HG02852 (cell line): Measurements from ENCODE around the gene RPH3AL.
"Not testable (repeated sequence)": the region's sequence is repeated elsewhere in the genome, so short reads cannot be mapped to it uniquely, and the experiment has no call there.

ENCODE experiments used
- ATAC-seq: cut with Tn5 transposase; IDR thresholded peaks from one replicate; pipeline ENCODE4 v1.9.1; 2021; ENCODE audit warnings: mild to moderate bottlenecking, moderate library complexity; ENCODE audit not compliant: unreplicated experiment

Gene RPH3AL

DNA sequence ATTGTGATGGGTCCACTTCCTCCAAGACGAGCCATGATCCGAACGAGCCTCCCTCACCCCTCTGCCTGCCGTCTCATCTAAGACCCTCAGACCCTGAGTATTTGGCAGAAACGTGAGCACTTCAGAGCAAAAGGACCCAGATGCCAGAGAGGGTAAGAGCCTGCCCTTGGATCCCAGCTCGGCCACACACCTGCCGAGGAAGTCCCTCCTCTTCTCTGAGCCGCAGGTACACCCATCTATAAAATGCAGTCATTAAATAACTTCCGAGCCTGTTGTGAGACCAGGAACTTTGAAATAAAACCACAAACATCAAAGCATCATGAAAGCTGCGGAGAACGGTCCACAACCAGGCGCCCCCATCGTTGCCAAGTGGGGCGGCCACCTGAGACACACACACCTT lies 106.4 kb downstream of the RPH3AL start:
- no peak for ATAC-seq

DNA sequence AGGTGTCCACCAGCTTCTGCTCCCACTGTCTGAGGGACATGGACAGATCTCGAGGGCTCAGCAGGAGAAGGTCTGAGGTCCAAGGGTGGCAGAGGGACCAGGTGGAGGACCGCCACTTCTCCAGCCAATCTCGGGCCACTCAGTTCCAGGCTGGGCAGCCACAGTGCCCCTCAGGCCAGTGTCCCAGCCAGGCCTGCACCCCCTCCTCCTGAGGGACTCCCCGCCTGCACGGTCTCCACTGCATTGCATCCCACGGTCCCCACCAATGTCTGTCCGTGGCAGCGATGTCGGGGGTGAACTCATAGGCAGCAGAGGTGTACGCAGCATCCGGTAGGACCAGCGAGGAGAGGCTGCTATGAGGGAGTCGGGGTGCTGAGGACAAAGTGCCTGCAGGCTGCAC lies 107.0 kb downstream of the RPH3AL start:
- ATAC-seq = no peak

DNA sequence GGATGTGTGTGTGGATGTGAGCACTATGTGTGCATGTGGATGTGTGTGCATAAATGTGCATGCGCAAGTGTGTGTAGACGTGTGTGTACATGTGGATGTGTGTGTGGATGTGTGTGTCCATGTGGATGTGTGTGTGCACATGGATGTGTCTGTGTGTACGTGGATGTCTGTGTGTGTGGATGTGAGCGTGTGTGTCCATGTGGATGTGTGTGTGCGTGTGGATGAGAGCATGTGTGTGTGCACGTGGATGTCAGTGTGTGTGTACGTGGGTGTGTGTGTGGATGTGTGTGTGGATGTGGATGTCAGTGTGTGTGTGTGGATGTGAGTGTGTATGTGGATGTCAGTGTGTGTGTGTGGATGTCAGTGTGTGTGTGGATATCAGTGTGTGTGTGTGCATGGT lies 107.6 kb downstream of the RPH3AL start:
- no peak for ATAC-seq

DNA sequence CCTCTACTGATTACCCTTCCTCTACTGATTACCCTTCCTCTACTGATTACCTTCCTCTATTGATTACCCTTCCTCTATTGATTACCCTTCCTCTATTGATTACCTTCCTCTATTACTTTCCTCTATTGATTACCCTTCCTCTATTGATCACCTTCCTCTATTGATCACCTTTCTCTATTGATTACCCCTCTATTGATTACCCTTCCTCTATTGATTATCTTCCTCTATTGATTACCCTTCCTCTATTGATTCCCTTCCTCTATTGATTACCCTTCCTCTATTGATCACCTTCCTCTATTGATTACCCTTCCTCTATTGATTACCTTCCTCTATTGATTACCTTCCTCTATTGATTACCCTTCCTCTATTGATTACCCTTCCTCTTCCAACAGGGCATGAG lies 108.7 kb downstream of the RPH3AL start:
- not testable (repeated sequence) for ATAC-seq

DNA sequence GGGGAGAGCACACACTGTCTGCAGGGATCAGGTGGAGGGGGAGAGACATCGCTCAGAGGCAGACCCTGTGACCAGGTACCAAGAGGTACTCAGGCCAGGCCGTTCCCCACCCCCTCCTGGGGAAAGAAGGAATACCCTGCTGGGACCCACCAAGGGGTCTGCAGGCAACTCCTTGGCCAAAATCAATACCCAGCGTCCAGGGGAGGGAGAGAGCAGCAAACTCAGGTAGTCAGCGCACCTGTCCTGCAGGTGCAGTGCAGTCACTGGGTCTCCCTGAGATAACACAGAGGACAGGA lies 113.7 kb downstream of the RPH3AL start:
- no peak for ATAC-seq

DNA sequence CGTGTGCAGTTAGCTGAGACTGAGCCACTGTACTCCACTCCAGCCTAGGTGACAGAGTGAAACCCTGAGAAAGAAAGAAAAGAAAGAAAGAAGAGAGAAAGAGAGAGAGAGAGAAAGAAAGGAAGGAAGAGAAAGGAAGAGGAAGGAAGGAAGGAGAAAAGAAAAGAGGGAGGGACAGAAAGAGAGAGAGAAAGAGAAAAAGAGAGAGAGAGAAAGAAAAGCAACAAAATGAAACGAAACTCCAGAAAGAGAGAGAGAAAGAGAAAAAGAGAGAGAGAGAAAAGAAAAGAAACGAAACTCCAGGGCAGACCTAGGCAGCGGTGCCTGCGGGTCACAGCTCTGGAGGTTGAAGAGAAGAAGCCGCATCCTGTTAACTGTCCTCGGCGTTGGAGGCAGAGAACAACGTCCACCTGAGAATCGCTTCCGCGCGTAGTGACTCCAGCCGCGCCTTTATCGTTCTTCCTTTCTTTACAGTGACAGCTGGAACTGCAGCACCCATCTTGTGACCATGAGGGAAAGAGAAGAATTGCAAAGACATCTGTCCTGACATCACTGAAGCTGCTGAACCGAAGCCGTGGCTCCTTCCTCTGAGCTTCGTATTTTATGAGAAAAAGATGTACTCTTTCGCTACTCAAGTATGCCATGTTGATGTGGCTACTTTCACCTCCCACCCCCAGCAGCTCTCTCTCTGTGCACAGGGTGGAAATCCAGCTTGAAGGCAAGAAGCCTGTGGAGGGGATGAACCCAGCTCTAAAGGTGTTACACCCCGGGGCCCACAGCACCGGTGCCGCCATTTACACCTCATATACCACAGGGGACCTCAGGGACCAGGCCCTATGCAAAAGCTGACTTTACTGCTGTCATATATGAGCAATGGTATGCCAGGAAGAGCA lies 114.3 kb downstream of the RPH3AL start:
- ATAC-seq = no peak

DNA sequence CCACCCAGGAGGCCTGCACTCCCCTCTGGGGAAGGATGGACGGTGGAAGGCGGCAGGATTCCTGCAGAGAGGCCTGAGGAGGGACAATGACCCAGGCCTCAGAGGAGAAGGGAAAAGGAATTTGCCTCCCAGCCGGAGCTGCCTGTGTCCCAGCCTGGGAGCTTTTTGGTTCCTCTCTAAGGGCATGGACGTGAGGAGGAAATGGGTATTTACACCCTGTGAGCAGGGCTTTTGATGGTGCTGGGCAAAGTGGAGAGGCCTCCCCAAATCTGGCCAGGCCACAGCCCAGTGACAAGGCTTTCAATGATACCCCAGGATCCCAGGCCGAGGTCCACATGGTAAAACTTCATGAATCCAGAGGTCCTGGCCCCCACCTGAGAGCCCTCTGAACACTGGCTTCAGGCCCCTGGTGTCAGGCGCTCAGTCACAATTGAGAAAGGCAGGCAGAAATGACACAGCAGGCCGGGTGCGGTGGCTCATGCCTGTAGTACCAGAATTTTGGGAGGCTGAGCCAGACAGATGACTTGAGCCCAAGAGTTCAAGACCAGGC lies 115.1 kb downstream of the RPH3AL start:
- ATAC-seq = no peak

DNA sequence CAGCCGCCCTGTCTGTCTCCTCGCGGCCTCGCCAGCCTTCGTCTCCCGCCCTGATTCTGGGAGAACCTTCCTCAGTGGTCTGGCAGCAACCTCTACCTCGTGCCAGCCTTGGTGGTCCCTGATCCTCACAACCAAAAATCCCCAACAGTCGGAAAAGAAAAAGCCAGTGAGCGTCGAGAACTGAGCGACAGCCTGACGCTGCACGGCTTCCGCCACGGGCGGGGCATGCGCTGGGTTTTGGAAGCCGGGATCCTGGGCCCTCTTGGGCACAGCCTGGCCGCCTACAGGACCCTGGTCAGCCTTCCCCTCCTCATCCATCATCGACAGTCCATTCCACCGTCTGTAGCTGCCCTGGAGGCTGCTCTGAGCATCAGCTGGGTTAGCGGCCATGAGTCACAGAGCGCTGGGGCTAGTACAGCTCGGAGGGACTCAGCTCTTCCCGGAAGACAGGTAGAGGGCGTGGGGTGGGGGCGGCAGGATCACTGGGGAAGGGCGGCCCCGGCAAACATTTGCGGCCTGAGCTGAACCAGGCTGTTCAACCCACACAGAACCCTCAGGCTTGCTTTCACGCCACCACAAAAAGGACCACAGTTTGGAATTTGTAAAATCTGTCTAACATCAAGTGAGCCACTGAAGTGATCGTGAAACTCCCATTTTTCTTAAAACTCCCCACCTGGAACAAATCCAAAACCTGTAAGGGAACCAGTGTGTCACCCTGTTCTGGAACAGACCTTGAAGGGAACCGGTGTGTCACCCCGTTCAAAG lies 115.8 kb downstream of the RPH3AL start:
- no peak for ATAC-seq

DNA sequence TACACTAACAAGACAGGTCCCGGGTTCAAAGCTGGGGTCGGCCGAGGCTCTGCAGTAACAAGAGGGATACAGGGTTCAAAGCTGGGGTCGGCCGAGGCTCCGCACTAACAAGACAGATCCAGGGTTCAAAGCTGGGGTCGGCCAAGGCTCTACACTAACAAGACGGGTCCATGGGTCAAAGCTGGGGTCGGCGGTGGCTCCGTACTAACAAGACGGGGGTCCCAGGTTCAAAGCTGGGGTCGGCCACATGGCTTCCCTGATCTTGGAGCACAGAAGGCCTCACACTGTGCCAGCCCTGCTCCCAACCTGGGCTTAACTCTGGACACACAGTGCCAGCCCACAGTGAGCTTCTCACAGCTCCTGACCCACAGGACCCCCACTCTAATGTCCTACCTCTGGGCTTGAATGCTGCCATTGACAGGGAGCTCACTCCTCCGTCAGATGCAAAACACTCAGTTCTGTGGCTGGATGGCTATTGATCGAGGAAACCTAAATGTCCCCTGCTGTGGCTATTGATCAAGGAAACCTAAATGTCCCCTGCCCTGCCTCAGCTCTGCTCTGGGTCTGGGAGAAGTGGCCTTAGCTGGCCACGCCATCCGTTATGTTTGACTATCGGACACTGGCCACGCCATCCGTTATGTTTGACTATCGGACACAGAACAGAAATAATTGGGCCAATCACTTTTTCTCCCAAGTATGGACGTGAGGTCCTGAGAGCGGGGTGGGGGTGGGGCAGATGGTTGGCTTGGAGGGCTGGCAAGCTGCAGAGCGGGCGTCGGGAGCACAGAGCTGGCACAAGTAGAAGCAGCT lies 116.6 kb downstream of the RPH3AL start:
- no peak for ATAC-seq

DNA sequence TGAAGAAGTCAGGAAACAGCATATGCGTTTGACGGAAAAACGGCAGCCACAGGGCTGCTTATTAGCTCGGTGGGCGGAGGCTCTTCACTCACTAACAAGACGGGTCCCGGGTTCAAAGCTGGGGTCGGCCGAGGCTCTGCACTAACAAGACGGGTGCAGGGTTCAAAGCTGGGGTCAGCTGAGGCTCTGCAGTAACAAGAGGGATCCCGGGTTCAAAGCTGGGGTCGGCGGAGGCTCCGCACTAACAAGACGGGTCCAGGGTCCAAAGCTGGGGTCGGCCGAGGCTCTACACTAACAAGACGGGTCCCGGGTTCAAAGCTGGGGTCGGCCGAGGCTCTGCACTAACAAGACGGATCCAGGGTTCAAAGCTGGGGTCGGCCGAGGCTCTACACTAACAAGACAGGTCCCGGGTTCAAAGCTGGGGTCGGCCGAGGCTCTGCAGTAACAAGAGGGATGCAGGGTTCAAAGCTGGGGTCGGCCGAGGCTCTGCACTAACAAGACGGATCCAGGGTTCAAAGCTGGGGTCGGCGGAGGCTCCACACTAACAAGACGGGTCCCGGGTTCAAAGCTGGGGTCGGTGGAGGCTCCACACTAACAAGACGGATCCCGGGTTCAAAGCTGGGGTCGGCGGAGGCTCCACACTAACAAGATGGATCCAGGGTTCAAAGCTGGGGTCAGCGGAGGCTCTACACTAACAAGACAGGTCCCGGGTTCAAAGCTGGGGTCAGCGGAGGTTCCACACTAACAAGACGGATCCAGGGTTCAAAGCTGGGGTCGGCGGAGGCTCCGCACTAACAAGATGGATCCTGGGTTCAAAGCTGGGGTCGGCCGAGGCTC lies 117.4 kb downstream of the RPH3AL start:
- not testable (repeated sequence) for ATAC-seq

DNA sequence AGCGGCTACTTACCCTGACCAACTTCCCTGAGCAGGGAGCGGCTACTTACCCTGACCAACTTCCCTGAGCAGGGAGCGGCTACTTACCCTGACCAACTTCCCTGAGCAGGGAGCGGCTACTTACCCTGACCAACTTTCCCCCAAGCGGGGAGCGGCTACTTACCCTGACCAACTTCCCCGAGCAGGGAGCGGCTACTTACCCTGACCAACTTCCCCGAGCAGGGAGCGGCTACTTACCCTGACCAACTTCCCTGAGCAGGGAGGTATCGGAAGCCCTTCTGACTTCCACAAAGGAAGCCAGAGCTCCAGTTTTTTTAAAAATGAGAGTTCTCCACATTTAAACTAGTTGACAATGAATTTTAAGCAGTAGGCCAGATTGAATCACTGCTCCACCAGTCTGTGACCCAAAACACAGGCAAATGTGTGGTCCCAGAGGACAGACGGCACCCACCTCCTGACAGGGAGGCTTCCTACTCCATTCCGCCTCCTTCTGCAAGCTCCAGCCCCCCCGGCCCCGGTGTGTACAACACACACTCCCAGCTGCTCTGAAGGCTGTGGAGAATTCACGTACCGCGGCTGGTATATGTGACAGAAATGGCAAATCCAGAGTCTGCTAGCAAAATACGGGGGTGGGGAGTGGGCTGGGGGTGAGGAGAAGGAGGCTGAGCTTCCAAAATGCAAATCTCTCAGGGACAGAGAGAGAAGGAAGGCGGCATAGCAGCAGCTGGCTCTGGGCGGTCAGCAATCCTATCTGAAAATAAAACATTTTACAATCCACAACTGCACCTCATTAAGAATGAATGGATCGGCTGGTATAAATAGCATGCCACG lies 118.2 kb downstream of the RPH3AL start:
- not testable (repeated sequence) for ATAC-seq

DNA sequence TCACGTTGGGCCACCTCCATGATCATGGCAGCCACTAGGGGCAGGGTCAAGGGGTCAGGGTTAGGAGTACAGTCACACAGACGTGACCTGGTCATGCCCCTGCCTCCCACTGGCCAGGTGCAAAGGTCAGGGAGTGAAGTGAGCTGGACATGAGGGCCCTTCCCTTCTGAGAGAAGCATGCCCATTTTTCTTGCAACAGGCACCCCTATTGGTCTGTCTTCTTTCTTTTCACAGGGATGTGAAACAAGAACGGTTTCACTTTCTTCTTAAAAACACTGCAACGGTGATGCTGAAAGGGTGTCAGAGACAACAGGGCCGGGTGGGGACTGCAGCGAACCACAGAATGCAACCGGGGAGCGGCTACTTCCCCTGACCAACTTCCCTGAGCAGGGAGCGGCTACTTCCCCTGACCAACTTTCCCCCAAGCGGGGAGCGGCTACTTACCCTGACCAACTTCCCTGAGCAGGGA lies 119.1 kb downstream of the RPH3AL start:
- no peak for ATAC-seq

DNA sequence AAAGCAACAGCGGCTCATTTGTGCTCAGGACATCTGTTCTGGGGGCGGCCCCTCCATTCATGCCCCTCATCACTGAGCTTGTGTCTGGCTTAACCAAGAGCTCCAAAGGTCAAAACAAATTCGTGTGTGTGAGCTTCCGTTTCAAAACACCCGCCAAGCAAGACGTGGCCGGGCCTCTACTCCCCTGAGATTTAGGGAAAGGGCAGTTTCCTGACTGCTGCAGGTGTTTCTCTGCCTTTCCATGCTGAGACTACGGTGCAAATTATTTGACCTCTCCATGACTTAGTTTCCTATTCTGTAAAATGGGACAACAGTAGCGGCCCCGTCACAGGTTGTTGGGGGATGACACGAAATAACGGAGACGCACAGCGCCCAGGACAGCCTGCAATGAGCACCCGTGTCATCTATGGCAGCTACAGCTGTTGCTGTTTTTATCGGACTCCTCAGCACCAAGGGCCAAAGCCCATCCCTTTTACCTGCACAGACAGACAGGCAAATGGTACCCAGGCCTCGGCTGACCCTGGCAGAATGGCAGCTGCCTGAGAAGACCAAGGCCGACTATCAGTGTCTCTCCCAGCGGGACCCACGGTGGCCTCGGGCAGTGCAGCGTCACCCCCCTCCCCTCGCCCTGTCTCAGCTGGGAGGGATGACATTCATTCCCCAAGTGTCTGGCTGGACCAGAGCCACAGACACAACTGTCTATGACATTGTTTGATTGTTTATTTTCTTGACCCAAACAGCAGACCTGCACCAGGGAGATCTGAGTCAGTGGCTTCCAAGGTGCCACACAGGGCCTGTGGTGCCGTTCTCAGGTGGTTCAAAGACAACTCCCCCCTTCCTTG lies 120.4 kb downstream of the RPH3AL start:
- no peak for ATAC-seq

DNA sequence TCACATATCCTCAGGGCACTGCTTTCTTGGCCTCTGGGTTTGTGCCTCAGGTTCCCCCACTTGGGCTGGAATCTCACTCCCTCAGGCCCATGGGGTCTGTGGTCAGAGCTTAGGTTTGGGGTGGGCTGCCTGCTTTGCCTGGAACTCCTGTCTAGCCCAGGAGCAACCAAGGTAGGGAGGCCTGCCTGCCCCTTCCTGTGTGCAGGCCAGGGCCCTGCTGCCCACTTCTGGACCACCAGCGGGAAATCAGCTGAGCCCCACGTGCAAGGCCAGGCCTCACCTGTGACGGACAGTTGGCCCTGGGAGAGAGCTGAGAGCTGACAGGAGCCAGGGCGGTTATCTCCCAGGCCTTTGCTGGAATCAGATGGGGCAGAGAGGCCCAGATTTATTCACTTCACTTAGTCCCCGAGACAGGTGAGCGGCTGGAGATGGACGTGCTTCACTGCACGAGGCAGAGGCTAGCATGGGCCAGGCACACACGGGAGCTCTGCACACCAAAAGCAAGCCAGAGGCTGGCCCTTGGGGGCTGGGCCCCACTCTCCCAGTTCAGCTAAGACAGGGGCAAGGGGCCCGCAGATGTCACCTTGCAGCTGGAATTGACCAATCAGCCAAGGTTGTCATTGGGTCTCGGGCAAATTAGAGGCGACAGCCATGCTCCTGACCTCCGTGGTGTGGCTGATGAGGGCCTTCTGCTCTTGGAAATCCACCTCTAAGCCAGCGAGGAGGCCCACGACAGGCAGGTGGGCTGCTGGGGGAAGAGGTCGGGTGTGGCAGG lies 121.2 kb downstream of the RPH3AL start:
- no peak for ATAC-seq

DNA sequence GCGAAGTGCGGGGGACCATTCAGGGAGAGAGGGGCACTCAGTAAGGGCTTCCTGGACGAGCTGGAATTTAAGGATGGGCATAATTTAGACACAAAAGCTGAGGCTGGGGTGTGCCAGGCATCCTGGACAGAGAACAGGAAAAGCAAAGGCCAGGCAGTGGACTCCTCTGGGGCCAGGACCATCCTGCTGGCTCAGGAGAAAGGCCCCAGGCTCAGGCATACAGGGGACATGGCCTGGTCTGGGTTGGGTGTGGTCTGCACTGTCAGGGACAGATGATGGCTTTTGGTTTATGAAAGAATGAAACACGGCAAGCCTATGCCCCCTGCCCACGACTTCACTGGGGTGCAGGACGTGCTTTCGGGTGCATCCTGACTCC lies 122.2 kb downstream of the RPH3AL start:
- no peak for ATAC-seq

DNA sequence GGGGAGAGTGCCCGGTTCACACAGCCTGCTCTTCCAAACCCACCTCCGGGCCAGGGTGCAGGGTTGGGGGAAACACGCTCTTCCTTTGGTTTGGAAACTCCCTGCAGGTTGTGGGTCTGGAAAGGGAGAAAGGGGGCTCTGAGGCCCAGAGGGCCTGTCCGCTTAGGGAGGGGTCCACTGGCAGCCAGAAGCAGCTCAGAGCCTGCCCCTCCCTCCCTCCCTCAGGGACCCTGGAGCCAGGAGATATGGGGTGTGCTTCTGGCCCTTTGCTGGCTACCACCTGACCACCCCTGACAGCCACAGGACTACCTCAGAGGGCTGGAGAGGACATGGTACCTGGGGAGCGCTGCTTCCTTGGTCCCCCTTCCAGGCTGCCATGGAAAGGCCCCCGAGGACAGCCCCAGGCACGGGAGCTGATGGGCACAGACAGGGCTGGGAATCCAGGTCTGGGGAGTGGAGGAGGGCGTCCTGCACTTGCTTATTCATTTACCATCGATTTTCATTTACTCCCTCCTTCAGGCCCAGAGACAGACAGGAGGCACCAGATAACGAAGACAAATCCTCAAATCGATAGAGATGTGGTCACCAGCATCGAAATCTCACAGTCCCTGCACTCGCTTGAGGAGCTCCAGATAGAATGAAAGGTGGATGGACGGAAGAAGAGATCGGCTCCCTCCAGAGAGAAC lies 122.8 kb downstream of the RPH3AL start:
- ATAC-seq = no peak
